Hematopoietic multipotent progenitor cell treated with erythropoietin and hydrocortisone succinate and interleukin-3 and kit ligand, for 15 days (in vitro differentiated cells): ENCODE data around the gene ARHGAP21.
"Not testable (repeated sequence)": the region's sequence is repeated elsewhere in the genome, so short reads cannot be mapped to it uniquely, and the experiment has no call there.

Experiments used
- DNase-seq: peaks from one replicate; pipeline ENCODE4 v3.0.0-alpha.2; 2015; ENCODE audit warnings: low spot score

The ARHGAP21 gene

DNA sequence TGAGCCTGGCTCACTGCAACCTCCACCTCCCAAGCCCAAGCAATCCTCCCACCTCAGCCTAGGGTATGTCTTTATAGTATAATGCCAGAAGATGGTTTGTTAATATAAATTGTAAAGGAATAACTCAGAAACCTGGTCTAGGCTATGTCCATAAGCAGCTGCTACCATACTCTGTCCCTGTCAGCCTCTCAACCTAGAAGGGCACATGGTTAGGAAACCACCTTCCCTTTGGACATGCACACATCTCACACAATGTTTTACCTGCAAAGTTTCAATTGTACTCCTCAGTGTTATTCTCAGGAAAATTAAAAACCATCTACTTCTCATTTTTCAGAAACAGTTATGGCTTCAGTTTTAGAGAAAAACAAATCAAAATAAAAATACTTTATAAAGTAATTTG, 40.1 kb downstream of the ARHGAP21 start:
- no peak for DNase-seq

DNA sequence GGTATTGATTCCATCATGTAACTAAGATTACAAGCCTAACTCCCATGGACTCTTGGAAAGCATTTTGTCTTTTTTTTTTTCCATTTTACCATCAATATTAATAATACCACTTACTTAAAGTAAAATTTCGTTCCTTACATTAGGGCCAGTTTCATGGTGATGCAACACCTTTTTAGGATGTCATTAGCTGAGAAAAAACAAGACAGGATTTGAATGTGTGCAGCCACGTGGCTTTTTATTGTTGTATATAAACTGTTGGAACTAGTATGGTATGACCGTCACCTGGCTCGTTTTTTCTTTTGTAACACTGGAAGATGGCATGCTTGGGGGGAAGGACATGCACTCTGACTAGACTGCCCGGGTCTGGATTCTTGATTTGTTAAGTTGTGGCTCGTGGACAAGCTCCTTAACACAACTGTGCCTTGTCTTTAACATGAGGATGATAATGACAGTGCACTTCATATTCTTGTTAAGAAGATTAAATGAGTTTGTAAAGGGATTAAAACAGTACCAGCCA, 42.1 kb downstream of the ARHGAP21 start:
- DNase-seq = peak; percentile 11

DNA sequence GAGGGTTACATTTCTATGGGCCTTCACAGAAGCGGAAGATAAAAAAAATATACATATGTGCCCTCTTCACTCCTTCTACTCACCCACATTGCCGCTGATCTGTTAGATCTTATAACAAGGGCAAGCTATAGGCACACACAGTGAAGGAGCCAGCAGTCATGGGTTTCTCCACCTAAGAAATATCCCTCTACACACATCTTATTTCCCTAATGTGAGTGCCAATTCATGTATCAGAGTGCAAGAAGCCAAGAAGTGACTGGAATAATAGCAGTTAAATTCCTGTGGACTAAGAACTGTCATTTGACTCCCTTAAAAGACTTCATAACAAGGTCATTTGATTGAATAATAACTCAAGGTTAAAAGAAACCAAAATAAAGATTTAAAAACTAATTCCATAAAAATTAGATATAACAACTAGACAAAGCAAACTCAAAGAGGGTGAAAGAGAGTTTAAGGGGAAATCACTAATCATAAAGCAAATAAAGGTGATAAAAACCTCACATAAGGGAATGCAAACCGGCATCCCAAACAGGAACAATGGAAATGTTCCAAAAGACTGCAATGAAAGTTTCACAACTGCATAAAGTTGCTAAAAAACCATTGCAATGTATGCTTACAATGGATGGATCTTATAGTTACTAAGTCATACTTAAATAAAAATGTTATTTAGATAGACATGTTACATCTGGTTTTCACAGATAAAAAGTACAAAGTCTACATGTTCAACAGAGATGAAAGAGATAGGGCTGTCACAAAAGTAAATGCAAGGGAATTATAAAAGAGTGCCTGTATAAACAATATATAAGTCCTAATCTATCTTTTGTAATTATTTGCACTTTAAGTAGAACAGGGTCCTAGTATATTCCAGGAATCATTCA, 42.8 kb downstream of the ARHGAP21 start:
- no peak for DNase-seq

DNA sequence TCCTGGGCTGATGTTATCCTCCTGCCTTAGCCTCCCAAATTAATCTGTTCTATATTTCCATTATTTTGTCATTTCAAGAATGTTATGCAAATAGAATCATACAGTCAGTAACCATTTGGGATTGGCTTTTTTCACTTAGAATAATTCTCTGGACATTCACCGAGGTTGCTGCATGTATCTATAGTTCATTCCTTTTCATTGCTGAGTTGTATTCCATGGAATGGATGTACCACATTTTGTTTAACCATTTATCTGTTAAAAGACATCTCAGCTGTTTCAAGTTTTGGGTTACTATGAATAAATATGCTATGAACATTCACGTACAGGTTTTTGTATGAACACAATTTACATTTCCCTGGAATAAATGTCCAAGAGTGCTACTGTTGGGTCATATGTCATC, 44.9 kb downstream of the ARHGAP21 start:
- no peak for DNase-seq

DNA sequence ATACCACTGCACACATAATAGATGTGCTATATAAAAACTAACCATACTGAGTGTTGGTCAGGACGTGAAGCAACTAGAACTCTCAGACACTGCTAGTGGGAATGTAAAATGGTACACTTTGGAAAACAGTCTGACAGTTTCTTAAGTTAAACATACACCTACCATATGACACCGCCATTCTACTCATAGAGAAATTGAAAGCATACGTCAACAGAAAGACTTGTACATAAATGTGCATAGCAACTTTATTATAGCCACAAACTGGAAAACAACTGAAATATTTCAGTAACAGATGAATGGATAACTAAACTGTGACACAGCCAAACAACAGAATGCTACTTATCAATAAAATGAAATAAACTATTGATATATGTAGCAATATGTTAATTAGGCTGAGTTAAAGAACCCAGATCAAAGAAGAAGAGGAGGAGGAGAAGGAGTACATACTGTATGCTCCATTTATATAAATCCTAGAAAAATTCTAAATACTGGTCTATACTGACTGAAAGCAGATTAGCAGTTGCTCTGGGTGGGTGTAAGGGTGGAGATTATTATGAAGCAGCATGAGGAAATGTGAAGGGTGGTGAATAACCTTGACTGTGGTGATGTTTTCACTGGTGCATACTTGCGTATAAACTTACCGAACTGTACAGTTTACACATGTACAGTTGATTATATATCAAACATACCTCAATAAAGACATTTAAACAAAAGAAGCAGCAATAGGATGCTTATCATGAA, 48.6 kb downstream of the ARHGAP21 start:
- no peak for DNase-seq

DNA sequence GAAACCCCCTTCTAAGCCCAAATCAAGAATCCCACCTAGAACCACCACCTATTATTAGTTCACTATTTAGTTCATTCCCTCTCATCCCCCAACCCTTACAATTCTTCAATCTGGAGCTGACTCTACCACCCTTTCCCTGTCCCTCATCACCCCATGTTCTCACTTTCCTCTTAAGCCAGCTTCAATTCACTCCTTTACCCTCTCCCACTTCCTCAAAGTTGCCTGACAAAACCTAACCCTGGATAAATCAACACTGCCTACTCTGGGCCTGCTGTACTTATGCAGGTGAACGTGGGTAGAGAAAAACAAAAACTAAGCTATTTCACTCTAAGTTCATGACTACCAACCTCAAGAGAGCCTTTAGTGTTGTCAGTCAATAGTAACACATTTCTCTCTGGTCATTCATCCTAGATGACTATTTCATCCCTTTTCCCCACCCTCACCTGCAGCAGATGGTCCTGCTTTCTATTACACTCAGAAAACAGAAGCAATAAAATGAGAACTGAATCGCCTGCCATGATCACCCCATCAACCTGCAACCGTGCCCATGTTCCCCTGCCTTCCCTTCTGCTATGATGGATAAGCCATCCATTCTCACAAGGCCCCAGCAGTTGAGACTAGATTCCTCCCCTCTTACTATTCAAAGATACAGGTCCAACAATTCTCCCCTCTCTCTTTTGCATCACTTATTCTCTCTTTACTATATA, 52.6 kb downstream of the ARHGAP21 start:
- DNase-seq = no peak

DNA sequence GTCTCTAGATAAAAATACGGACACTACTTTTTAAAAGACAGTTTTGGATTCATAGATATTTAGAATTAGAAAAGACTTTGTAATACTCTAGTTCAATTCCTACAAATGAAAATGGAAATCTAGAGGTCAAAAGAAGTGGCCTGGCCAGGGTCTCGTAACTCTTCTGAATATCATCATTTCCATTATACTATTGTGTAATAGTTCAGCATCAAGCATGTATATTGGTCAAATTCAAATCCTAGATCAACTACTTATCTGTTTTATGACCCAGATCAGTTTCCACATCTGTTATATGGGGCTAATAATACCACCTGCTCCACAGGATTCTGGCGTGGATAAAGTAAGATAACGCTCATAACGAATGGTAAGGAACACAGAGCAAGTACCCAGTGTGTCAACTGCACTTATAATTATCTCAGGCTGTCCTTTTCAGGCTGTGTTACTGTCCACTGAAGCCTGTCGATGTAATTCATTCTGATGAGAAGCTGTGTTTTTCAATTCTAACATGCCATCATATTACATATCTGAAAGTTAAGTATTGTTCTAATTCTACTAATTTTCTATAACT, 54.3 kb downstream of the ARHGAP21 start:
- DNase-seq = peak; percentile 12

DNA sequence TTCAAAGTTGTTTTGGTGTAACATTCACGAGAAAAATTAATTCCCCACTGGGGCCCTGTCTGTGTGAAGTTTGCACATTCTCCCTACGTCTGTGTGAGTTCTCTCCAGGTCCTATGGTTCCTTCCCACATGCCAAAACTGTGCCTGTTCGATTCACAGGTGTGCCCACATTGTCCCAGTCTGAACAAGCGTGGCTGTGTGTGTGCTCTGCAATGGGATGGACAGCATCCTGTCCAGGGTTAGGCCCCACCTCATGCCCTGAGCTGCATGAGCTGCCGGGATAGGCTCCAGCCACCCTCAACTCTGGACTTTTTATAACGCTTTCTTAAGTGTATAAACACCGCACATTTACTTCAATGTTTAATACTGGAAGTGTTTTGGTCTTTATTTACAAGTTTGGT, 55.4 kb downstream of the ARHGAP21 start:
- no peak for DNase-seq

DNA sequence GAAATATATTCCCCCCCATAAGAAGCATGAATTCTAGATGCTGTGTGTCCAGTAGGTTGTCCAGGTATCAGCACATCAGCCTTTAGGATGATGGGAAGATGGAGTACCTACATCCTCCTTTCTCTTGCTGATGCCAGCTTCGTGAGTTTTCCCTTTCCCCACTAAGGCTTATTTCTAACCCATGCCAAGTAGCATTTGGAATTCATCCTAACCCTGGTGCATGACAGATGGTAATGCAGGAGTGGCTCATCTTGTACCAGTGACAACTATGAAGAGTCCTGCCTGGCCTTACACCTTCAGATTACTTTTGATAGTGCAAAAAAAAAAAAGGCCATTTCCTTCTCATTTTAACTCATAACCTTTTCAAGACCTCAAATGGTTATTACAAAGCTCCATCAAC, 58.7 kb downstream of the ARHGAP21 start:
- no peak for DNase-seq

DNA sequence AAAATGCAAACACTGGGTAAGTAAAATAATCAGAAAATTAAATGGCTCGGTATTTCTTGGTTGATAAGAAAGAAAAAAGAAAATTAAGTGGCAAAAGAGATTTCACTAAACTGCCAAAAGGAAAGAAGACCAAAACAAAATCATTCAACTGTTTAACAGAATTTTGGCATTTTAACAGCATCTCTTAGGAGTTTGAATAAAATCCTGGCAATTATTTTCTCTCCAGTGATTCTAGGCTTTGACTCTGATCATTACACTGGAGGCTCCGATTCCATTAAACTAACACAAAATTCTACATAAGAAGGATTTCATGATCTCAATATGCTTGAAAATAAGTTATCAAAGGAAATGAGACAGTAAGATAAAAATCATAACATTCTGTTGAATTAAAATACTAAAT, 62.3 kb downstream of the ARHGAP21 start:
- no peak for DNase-seq

DNA sequence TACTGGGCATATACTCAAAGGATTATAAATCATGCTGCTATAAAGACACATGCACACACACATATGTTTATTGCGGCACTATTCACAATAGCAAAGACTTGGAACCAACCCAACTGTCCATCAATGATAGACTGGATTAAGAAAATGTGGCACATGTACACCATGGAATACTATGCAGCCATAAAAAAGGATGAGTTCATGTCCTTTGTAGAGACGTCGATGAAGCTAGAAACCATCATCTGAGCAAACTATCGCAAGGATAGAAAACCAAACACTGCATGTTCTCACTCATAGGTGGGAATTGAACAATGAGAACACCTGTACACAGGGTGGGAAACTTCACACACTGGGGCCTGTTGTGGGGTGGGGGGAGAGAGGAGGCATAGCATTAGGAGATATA, 65.4 kb downstream of the ARHGAP21 start:
- DNase-seq = not testable (repeated sequence)

DNA sequence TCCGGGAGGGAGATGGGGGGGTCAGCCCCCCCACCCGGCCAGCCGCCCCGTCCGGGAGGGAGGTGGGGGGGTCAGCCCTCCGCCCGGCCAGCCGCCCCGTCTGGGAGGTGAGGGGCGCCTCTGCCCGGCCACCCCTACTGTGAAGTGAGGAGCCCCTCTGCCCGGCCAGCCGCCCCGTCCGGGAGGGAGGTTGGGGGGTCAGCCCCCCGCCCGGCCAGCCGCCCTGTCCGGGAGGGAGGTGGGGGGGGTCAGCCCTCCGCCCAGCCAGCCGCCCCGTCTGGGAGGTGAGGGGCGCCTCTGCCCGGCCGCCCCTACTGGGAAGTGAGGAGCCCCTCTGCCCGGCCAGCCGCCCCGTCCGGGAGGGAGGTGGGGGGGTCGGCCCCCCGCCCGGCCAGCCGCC, 67.4 kb downstream of the ARHGAP21 start:
- not testable (repeated sequence) for DNase-seq

DNA sequence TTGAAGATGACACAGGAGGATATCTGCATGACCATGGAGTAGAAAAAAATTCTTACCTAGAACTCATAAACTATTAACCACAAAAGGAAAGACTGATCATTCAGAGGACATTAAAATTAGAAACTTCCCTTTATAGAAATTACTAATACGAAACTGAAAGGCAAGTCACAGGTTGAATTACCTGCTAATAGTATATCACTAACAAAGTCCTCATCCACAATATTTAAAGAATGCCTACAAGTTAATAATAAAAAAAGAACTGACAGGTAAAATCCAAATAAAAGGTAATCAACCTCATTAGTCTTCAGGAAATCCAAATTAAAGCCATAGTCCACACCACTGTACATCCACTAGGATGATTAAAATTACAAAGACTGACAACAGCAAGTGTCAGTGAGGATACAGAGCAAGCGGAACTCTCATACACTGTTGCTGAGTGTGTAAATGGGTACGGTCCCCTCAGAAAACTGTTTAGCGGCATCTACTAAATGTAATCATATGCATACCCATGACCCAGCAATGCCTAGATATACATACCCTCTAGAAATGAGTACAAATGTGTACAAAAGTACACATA, 71.2 kb downstream of the ARHGAP21 start:
- DNase-seq = no peak

DNA sequence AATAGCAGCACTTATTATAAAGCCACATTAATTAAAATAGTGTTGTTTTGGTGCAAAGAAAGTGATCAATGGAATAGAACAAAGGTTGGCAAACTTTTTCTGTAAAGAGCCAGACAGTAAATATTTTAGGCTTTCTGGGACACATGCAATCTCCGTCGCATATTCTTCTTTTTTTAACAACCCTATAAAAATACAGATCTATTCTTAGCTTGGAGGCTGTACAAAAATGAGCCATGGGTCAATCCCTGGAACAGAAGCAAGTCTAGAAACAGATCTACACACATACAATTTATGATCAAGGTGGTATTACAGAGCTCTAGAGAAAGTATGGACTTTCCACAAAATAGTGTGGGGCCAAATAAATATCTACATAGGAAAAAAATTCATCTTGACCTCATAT, 71.8 kb downstream of the ARHGAP21 start:
- no peak for DNase-seq

DNA sequence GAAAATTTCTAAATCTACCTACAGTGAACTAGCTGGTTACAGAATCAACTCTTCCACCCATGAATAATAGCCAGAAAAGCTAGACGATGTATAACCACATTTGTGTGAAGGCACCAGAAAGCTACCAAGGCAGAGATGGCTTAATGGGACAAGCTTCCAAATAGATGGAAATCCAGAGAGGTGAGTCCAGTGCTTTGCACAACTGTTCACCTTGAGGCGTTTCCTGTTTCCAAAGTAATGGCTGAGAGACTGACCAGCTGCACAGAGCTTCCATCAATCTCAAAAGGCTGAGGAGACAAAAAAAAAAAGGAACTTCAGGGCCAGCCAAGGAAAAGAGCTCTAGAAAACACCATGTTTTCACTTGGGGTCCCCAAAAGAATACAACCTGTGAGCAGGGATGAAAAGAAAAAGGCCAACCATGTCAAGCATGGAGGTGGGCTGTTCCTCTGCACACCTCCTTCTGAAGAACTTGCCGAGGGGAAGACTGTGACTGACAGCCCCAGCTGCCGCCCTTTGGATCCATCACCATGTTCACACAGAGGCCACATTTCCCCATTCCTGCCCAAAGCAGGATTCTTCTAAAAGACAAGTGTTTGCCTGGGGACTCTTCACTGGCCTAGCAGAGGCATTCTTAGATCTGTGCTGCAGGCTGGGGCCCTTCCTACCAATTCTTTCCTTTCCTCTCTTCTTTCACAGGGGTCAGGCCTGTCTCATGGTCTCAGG, 72.9 kb downstream of the ARHGAP21 start:
- no peak for DNase-seq

DNA sequence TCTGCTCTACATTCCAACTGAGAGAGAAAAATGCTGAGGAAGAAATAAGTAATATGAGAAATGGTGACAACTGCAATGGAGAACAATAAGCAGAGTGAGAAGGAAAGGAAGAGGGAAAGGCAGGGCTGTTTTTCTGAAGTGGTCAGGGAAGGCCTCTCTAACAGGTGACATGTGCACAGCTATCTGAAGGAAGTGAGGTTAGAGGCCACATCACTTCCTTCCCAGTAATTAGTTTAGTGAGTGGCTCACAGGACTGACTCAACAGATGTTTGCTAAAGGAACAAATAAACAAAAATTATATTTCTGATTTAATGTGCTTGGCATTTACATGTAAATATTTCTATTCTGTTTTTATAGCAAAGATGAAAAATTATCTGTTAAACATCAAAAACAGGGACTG, 77.9 kb downstream of the ARHGAP21 start:
- DNase-seq = no peak

DNA sequence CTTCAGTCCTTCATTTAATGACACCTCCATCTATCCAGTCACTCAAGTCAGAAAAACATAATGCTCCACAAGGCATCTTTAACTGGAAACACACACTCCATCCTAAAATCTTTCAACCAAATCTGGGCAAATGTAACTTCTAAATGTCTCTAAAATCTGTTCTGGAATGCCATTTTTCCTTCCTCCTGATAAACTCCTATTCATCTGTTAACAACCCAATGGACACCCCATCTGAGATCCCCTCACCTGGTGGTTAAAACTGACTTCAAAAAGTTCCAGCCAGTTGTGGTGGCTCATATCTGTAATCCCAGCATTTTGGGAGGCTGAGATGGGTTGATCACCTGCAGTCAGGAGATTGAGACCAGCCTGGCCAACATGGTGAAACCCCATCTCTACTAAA, 78.7 kb downstream of the ARHGAP21 start:
- no peak for DNase-seq

DNA sequence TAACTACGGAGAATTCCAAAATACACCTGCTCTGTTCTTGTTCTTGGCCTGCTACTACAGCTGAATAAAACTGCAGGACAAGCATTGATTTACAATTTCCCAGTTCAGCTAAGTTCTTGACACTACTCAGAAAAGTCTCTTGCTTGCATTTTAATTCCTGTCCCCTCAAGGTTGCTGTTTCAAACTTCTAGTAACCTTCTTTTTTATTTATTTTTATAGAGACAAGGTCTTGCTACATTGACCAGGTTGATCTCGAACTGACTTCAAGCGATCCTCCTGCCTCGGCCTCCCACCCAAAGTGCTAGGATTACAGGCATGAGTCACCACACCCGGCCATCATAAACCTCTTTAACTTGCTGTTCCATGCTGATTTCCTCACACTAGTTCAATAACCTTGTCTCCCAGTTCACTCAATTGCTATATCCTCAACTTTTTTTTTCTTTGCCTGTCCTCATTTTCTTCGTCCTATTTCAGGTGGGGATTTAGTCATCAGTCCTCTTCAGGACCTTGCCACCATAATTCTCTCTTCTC, 79.9 kb downstream of the ARHGAP21 start:
- DNase-seq = no peak

DNA sequence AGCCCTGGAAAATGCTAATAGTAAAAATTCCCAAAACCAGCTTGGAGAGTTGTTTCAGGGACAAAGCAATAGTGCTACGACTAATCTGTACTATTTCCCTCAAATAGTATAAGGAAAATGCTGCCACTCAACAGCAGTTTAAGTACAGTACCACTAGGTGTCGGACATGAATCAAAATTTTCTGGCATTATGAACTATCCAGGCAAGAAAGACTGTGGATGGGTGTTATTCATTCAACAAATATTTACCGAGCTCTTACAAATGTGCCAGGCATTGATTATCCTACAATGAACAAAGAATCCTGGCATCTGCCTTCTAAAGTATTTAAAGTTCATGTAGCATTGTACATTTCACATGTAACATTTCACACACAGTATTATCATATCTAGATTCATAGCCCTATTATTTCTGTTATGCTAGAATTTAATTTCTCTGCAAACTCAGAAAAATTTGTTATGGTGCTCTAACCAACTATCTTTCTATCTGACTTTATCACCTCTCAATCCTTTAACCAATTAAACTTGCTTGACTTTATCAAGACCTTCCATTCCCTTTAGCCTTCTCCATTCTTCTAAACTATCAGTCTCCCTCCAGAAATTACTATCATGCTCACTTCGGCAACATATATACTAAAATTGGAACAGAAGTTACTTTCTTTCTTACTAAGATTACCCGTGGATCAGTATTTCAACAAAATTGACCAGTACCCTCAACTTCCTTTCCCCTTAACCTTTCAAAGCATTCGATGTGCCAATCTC, 80.6 kb downstream of the ARHGAP21 start:
- DNase-seq = peak; percentile 69

DNA sequence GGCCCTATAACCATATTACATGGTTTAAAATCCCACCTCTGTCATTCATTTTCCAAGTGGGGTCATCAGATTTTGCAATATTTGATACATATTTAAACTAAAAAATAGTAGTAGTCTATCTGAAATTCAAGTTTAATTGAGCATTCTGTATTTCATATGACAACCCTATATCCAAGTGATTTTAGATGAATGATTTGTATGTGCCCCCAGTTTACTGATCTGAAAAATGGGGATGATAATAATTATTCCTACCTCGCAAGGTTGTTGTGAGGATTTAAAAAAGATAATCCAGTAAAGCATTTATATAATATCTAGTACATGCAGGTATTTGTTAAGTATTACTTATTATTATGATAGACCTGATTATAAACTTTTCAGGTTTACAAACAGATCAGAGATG, 84.6 kb downstream of the ARHGAP21 start:
- DNase-seq = no peak
